ENCODE results near the gene ZBTB32. TPM values are rescaled to one million over a fixed set of nuclear protein-coding genes. Genes with fewer than 3 reads are reported as not detected.

Gene ZBTB32
- polyA plus RNA-seq, 4 donors, result 0.22 to 0.35 TPM; not detected in 2

DNA sequence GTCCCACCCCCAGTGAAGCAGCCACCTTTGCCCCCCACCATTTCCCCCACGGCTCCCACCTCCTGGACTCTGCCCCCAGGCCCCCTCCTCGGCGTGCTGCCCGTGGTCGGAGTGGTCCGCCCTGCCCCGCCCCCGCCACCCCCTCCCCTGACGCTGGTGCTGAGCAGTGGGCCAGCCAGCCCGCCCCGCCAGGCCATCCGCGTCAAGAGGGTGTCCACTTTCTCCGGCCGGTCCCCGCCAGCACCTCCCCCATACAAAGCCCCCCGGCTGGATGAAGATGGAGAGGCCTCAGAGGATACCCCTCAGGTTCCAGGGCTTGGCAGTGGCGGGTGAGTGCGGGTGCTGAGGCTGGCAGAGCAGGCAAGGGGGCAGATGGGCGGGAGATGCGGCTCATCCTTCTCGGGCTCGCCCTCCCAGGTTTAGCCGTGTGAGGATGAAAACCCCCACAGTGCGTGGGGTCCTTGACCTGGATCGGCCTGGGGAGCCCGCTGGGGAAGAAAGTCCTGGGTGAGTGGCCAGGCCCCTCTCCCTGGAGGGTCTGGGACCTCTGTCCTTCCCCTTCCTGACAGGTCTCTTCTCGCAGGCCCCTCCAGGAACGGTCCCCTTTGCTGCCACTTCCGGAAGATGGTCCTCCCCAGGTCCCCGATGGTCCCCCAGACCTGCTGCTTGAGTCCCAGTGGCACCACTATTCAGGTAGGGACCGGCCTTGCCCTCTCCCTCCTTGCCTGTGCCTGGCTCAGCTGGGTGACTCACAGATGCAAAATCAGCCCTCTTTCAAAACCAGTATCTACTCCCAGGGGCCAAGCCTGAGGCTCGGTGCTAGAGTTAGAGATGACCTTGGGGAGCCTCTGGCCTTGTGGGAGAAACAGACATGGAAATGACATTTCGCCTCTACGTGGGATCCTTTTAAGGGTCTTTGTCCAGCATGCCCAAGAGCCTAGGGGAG is 29.1 kb downstream of the ZBTB32 start:
- peaks cover 29 to 97% (median 44%) of the 10 kb centered on the region in 3 donors for H3K36me3 ChIP-seq (ENCODE audit: control insufficient read depth in 3 of 3, insufficient read depth in 2 of 3, low read depth in 1 of 3, low read length in 3 of 3)
- WGBS, 3 donors, result 88 to 91% (median 90%) methylated on average over 29 to 35 of the region's 35 CpGs
- FAIRE-seq, result no peak

DNA sequence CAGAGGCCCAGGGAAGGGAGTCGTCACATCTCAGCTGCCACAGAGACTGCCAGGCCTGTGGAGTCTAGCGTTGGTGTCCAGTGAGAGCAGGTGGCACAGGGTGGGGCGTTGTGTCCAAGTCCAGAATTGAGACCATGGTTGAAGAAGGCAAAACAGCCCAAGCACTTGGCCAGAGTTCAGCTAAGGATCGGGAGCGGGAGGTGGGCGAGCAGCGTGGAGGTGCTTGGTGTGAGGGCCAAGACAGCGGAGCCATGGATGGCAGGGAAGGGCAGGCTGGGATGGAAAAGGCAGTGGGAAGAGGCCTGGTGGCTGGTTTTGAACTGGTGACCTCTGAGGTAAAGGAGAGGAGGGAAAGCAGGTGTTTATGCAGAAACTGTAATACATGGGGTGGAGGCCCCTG is 29.9 kb downstream of the ZBTB32 start:
- FAIRE-seq (no peak), DNase-seq (no peak)
- H3K27ac ChIP-seq (ENCODE audit: low read depth in 1 of 3, low read length in 2 of 3), result no peak overlapping the region
- WGBS, 3 donors, result 91 to 95% (median 92%) methylated on average over 8 of the region's 8 CpGs
- H3K27me3 ChIP-seq (ENCODE audit: control insufficient read depth in 3 of 3, insufficient read depth in 3 of 3, low read length in 3 of 3), result no peaks in the 10 kb centered on the region
- no peaks in the 10 kb centered on the region for H3K9me3 ChIP-seq (ENCODE audit: control insufficient read depth in 2 of 2, insufficient read depth in 1 of 2, low read depth in 1 of 2, low read length in 1 of 2)
- peaks cover 27 to 97% (median 40%) of the 10 kb centered on the region in 3 donors for H3K36me3 ChIP-seq (ENCODE audit: control insufficient read depth in 3 of 3, insufficient read depth in 2 of 3, low read depth in 1 of 3, low read length in 3 of 3)
- H3K4me3 ChIP-seq (ENCODE audit: low read depth in 1 of 3, low read length in 3 of 3), result no peak overlapping the region
- H3K4me1 ChIP-seq (ENCODE audit: control insufficient read depth in 3 of 3, insufficient read depth in 2 of 3, low read depth in 1 of 3, low read length in 2 of 3), result no peaks in the 10 kb centered on the region

More for the DNA sequence above, 29.1 kb downstream of the ZBTB32 start:
- DNase-seq, result no peak
- no peaks in the 10 kb centered on the region for H3K27me3 ChIP-seq (ENCODE audit: control insufficient read depth in 3 of 3, insufficient read depth in 3 of 3, low read length in 3 of 3)
- no peak overlapping the region for H3K27ac ChIP-seq (ENCODE audit: low read depth in 1 of 3, low read length in 2 of 3)
- H3K4me1 ChIP-seq (ENCODE audit: control insufficient read depth in 3 of 3, insufficient read depth in 2 of 3, low read depth in 1 of 3, low read length in 2 of 3), result no peaks in the 10 kb centered on the region
- no peak overlapping the region for H3K4me3 ChIP-seq (ENCODE audit: low read depth in 1 of 3, low read length in 3 of 3)
- no peaks in the 10 kb centered on the region for H3K9me3 ChIP-seq (ENCODE audit: control insufficient read depth in 2 of 2, insufficient read depth in 1 of 2, low read depth in 1 of 2, low read length in 1 of 2)

DNA sequence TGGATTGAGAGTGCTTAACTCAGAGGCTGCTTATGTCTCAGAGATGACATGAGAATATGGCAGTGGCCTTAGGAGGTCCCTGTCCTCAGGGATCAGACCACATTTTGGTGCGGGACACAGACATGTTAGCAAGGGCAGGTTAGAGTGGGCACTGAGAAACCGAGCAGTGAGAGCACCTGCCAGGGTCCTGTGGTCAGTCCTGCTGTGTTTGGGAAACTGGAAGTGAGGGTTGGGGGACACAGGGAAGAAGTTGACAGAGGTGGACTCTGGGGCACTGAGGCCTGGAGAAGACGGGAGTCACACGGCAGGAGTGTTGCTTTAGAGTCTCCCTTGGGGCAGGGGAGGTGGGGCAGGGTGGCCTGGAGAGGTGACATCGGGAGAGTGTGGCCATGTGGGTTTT is 30.5 kb downstream of the ZBTB32 start:
- peaks cover 0 to 3% (median 0%) of the 10 kb centered on the region in 3 donors for H3K4me1 ChIP-seq (ENCODE audit: control insufficient read depth in 3 of 3, insufficient read depth in 2 of 3, low read depth in 1 of 3, low read length in 2 of 3)
- peaks cover 26 to 93% (median 36%) of the 10 kb centered on the region in 3 donors for H3K36me3 ChIP-seq (ENCODE audit: control insufficient read depth in 3 of 3, insufficient read depth in 2 of 3, low read depth in 1 of 3, low read length in 3 of 3)
- no peaks in the 10 kb centered on the region for H3K27me3 ChIP-seq (ENCODE audit: control insufficient read depth in 3 of 3, insufficient read depth in 3 of 3, low read length in 3 of 3)
- DNase-seq (no peak), FAIRE-seq (no peak)
- H3K9me3 ChIP-seq (ENCODE audit: control insufficient read depth in 2 of 2, insufficient read depth in 1 of 2, low read depth in 1 of 2, low read length in 1 of 2), result no peaks in the 10 kb centered on the region
- 85 to 89% (median 88%) methylated on average over 4 to 5 of the region's 5 CpGs for WGBS, 3 donors
- no peak overlapping the region for H3K4me3 ChIP-seq (ENCODE audit: low read depth in 1 of 3, low read length in 3 of 3)
- no peak overlapping the region for H3K27ac ChIP-seq (ENCODE audit: low read depth in 1 of 3, low read length in 2 of 3)

DNA sequence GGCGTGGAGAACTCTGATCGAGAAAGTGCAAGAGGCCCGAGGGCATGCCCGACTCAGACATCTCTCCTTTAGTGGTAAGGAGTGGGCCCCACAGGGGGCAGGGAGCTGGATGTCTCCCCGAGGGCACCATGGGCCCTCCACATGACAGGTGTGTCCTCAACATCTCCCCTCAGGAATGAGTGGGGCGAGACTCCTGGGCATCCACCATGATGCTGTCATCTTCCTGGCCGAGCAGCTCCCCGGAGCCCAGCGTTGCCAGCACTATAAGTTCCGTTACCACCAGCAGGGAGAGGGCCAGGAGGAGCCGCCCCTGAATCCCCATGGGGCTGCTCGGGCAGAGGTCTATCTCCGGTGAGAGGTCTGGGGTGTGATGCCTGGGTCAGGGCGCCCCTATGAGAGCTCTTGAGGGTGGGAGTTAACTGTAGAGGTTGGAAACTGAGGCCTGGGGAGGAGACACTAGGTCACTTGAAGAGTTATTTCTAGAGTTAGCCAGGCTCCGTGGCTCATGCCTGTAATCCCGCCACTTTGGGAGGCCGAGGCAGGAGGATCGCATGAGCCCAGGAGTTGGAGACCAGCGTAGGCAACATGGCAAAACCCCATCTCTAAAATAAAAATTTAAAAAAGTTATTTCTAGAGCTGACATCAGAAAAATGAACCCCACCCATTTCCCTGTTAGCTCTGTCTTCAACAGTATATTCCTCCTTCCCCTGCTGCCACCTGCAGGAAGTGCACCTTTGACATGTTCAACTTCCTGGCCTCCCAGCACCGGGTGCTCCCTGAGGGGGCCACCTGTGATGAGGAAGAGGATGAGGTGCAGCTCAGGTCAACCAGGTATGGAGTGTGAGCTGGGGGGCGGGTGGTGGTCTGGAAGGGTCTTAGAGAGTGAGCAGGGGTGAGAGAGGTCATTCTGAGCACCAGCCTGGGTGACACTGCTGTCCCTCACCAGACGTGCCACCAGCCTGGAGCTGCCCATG is 32.8 kb downstream of the ZBTB32 start:
- Histone ChIP-seq H3K27me3 (ENCODE audit: control insufficient read depth in 3 of 3, insufficient read depth in 3 of 3, low read length in 3 of 3) (no peaks in the 10 kb centered on the region), H3K9me3 (ENCODE audit: control insufficient read depth in 2 of 2, insufficient read depth in 1 of 2, low read depth in 1 of 2, low read length in 1 of 2) (no peaks in the 10 kb centered on the region), H3K36me3 (ENCODE audit: control insufficient read depth in 3 of 3, insufficient read depth in 2 of 3, low read depth in 1 of 3, low read length in 3 of 3) (peaks cover 16 to 74% (median 18%) of the 10 kb centered on the region in 3 donors), H3K4me1 (ENCODE audit: control insufficient read depth in 3 of 3, insufficient read depth in 2 of 3, low read depth in 1 of 3, low read length in 2 of 3) (peaks cover 0 to 6% (median 0%) of the 10 kb centered on the region in 3 donors), H3K27ac (ENCODE audit: low read depth in 1 of 3, low read length in 2 of 3) (no peak overlapping the region), H3K4me3 (ENCODE audit: low read depth in 1 of 3, low read length in 3 of 3) (no peak overlapping the region)
- 84 to 90% (median 88%) methylated on average over 22 of the region's 22 CpGs for WGBS, 3 donors
- FAIRE-seq (no peak), DNase-seq (no peak)

DNA sequence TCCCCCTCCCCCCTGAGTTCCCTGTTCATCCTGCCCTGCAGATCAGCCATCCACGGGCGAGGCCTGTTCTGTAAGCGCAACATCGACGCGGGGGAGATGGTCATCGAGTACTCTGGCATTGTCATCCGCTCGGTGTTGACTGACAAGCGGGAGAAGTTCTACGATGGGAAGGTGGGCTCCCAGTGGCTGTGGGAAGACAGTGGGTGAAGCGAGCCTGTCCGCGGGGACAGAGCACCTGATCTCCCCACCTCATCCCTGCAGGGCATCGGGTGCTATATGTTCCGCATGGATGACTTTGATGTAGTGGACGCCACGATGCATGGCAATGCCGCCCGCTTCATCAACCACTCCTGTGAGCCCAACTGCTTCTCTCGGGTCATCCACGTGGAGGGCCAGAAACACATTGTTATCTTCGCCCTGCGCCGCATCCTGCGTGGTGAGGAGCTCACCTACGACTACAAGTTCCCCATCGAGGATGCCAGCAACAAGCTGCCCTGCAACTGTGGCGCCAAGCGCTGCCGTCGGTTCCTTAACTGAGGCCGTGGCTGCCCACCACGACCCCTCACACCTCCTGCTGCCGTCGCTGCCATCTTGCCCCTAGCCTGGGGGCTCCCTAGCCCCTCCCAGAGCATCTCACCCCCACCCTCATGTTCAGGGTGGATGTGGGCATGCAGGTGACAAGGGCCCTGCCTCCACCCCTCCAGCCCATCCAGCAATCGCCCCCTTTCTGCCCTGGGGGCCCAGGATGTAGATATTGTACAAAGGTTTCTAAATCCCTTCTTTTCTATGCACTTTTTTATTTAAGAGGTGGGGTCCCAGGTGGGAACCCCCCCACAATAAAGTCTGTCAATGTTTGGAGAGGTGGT is 33.9 kb downstream of the ZBTB32 start:
- no peak for DNase-seq
- Histone ChIP-seq H3K36me3 (ENCODE audit: control insufficient read depth in 3 of 3, insufficient read depth in 2 of 3, low read depth in 1 of 3, low read length in 3 of 3) (peaks cover 12 to 73% (median 12%) of the 10 kb centered on the region in 3 donors), H3K27me3 (ENCODE audit: control insufficient read depth in 3 of 3, insufficient read depth in 3 of 3, low read length in 3 of 3) (no peaks in the 10 kb centered on the region), H3K27ac (ENCODE audit: low read depth in 1 of 3, low read length in 2 of 3) (no peak overlapping the region), H3K4me1 (ENCODE audit: control insufficient read depth in 3 of 3, insufficient read depth in 2 of 3, low read depth in 1 of 3, low read length in 2 of 3) (peaks cover 0 to 6% (median 0%) of the 10 kb centered on the region in 3 donors), H3K9me3 (ENCODE audit: control insufficient read depth in 2 of 2, insufficient read depth in 1 of 2, low read depth in 1 of 2, low read length in 1 of 2) (no peaks in the 10 kb centered on the region), H3K4me3 (ENCODE audit: low read depth in 1 of 3, low read length in 3 of 3) (no peak overlapping the region)
- no peak for FAIRE-seq
- 91 to 96% (median 92%) methylated on average over 35 to 37 of the region's 37 CpGs for WGBS, 3 donors

DNA sequence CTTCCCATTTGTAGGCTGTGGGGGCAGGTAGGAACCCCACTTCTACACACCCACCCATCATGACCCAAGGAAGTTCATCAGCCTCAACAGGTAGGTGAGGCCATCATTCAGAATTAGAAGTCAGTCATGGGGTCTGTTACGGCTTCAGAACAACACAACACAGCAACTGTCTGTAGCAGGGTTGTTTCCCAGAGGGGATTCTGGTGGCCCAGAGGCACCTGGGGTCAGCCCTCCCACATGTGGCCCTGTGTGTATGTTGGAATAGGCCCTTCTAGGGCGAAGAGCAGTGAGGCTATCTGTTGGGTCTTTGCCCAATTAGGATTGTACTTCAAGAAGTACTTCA is 34.5 kb downstream of the ZBTB32 start:
- WGBS, 3 donors, result 73 to 88% (median 87%) methylated on average over 2 of the region's 2 CpGs
- no peak overlapping the region for H3K27ac ChIP-seq (ENCODE audit: low read depth in 1 of 3, low read length in 2 of 3)
- H3K4me1 ChIP-seq (ENCODE audit: control insufficient read depth in 3 of 3, insufficient read depth in 2 of 3, low read depth in 1 of 3, low read length in 2 of 3), result peaks cover 0 to 6% (median 0%) of the 10 kb centered on the region in 3 donors
- DNase-seq (no peak), FAIRE-seq (no peak)
- no peak overlapping the region for H3K4me3 ChIP-seq (ENCODE audit: low read depth in 1 of 3, low read length in 3 of 3)
- peaks cover 11 to 72% (median 12%) of the 10 kb centered on the region in 3 donors for H3K36me3 ChIP-seq (ENCODE audit: control insufficient read depth in 3 of 3, insufficient read depth in 2 of 3, low read depth in 1 of 3, low read length in 3 of 3)
- no peaks in the 10 kb centered on the region for H3K27me3 ChIP-seq (ENCODE audit: control insufficient read depth in 3 of 3, insufficient read depth in 3 of 3, low read length in 3 of 3)
- H3K9me3 ChIP-seq (ENCODE audit: control insufficient read depth in 2 of 2, insufficient read depth in 1 of 2, low read depth in 1 of 2, low read length in 1 of 2), result no peaks in the 10 kb centered on the region

DNA sequence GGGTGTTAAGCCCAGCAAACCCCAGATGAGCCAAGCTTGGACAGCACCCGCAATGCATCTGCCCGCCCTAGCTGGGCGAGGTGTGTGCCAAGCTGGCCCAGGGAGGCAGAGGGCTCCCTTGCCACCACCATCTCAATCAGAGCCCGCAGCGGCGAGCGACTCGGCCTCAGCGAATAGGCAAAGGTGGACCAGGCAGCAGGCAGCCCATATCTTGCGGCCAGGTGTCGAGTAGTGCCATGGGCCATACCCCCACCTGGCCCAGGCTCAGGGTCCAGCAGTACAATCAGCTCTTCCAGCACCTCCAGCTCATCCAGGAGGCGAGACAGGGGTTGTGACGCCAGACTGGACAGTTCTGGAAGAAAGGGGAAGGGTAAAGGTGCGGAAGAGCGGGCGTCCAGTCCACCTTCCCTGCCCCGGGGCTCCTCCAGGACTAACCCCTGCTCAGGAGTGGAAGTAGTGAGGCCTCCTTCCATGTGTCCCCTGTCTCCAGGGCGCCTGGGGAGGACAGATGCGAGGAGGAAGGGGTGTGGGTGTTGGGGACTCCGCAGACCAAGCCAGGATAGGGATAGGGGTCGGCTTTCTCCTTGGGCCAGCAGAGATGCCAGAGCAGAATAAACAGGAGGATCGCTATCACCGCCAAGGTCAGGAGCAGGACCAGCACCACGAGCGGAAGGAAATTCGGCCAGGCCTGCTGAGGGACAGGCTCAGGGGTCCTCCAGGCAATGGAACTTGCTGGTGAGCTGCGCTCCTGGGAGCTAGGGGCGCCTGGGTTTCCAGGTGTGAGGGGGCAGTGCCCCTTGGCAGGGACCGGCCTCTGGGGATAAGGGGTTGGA is 35.1 kb downstream of the ZBTB32 start:
- peaks cover 0 to 2% of the 10 kb centered on the region in 2 donors for H3K9me3 ChIP-seq (ENCODE audit: control insufficient read depth in 2 of 2, insufficient read depth in 1 of 2, low read depth in 1 of 2, low read length in 1 of 2)
- peak overlapping the region in 1 of 3 donors; percentile 57 for H3K4me3 ChIP-seq (ENCODE audit: low read depth in 1 of 3, low read length in 3 of 3)
- peak overlapping the region in 1 of 3 donors; percentile 73 for H3K27ac ChIP-seq (ENCODE audit: low read depth in 1 of 3, low read length in 2 of 3)
- peaks cover 0 to 9% (median 0%) of the 10 kb centered on the region in 3 donors for H3K4me1 ChIP-seq (ENCODE audit: control insufficient read depth in 3 of 3, insufficient read depth in 2 of 3, low read depth in 1 of 3, low read length in 2 of 3)
- H3K36me3 ChIP-seq (ENCODE audit: control insufficient read depth in 3 of 3, insufficient read depth in 2 of 3, low read depth in 1 of 3, low read length in 3 of 3), result peaks cover 7 to 71% (median 12%) of the 10 kb centered on the region in 3 donors
- DNase-seq (no peak), FAIRE-seq (no peak)
- 75 to 79% (median 75%) methylated on average over 28 to 29 of the region's 29 CpGs for WGBS, 3 donors
- H3K27me3 ChIP-seq (ENCODE audit: control insufficient read depth in 3 of 3, insufficient read depth in 3 of 3, low read length in 3 of 3), result no peaks in the 10 kb centered on the region

Data from small intestine (tissue), 7 donors.